ENCODE measurements around the gene PHLPP1. TPM values are rescaled to one million over a fixed set of nuclear protein-coding genes. Genes with fewer than 3 reads are reported as not detected.
A peak's percentile ranks its signal among the peaks of the same experiment; 100 is the strongest.

Gene PHLPP1
- total and polyA plus RNA-seq, 2 of the 4 experiments (the other 2 are of a cell fraction): 3.3 to 3.6 TPM

DNA sequence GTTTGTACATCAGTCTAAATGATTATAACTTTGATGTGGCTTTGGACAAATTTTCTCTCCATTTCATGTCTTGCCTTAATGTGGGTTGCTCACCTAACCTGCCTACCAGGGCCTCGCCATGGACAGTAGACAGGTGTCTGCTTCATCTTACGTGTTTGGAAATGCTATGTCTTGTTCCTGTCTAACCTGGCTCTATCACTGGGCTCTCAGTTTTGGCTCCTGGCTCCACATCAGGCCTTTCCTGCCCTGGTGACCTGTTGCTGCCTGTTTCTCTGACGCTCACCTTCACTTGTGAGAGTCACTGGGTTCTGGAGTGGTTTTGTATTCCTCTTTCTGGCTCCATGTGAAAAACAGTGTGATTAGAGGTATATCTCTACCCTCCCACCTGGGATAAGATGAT, 65.9 kb downstream of the PHLPP1 start:
- Histone ChIP-seq H3K79me1 (ENCODE audit: low read depth in 1 of 2, low read length in 2 of 2) (peaks cover 6 to 27% of the 10 kb centered on the region in 2 experiments; a peak in 3 of 4 replicates), H2BK5ac (ENCODE audit: low read depth, low read length, poor library complexity, severe bottlenecking) (no peak overlapping the region), H2AK9ac (replicated peaks; ENCODE audit: low read depth, low read length, poor library complexity) (no peak overlapping the region), H3K4me1 (ENCODE audit: control insufficient read depth, insufficient read depth, low read length) (peaks cover 8% of the 10 kb centered on the region), H3K18ac (ENCODE audit: low read depth, low read length) (peak overlapping the region; percentile 17; the same call in 1 of the 2 replicates), H3K9me1 (ENCODE audit: insufficient read depth, low read length) (peaks cover 13% of the 10 kb centered on the region), H3K4me3 (ENCODE audit: insufficient read depth, low read depth, low read length) (no peak overlapping the region), H3K4ac (ENCODE audit: low read depth, low read length) (peak overlapping the region; percentile 77), H3K56ac (ENCODE audit: extremely low read depth, insufficient read depth, low read length) (no peak overlapping the region), H3K9ac (ENCODE audit: low read depth, low read length) (no peak overlapping the region), H4K91ac (ENCODE audit: insufficient read depth, low read depth, low read length) (peak overlapping the region; percentile 57), H2AK5ac (ENCODE audit: low read depth, low read length) (peak overlapping the region; percentile 81; the same call in 1 of the 2 replicates), H4K20me1 (ENCODE audit: insufficient read depth, low read length) (peaks cover 8% of the 10 kb centered on the region; the same call in 1 of the 2 replicates), H2BK20ac (ENCODE audit: low read depth, low read length) (peak overlapping the region; percentile 80), H2BK15ac (ENCODE audit: low read depth, low read length) (peak overlapping the region; percentile 88; the same call in 2 of the 3 replicates), H3K23ac (ENCODE audit: low read depth, low read length) (no peak overlapping the region), H3K36me3 (ENCODE audit: control insufficient read depth, insufficient read depth, low read length) (no peaks in the 10 kb centered on the region), H4K8ac (ENCODE audit: low read depth in 2 of 2, low read length in 2 of 2) (peak overlapping the region; percentile 46 to 66; a peak in 2 of 4 replicates), H4K5ac (ENCODE audit: low read depth, low read length) (no peak overlapping the region), H3K27ac (ENCODE audit: insufficient read depth, low read length) (0 out of 2 replicates have a peak overlapping the region, but pooled peaks have one; percentile 7), H3K27me3 (ENCODE audit: control insufficient read depth, insufficient read depth, low read length) (no peaks in the 10 kb centered on the region), H2AFZ (replicated peaks; ENCODE audit: low read length, poor library complexity) (peak overlapping the region; percentile 6), H3K9me3 (ENCODE audit: control insufficient read depth, insufficient read depth, low read length) (no peaks in the 10 kb centered on the region), H3K4me2 (ENCODE audit: low read depth, low read length) (no peak overlapping the region), H2BK120ac (ENCODE audit: low read depth, low read length) (peak overlapping the region; percentile 6; the same call in 1 of the 2 replicates), H3K14ac (replicated peaks; ENCODE audit: low read depth, low read length) (peak overlapping the region; percentile 59; the same call in 1 of the 2 replicates)
- intact Hi-C loops (cut with micrococcal nuclease) (loop anchor here (10.0 kb wide), 1 partner anchor 256 kb away; the partner anchor contains the start of gene ZCCHC2), in situ Hi-C loops (cut with MboI; ENCODE audit: low sequenced_read_pairs) (no loop called here), dilution Hi-C loops (cut with HindIII; ENCODE audit: low sequenced_read_pairs, unreplicated experiment) (no loop called here)
- no CpG with 5 or more reads among the region's 3 CpGs for WGBS, 2 experiments (ENCODE audit: extremely low coverage in 2 of 2, insufficient read length in 1 of 2)
- BruUV-seq (replicated peaks): no TSS peak
- no peak for TF ChIP-seq POLR2A (IDR thresholded peaks at IDR 0.05; ENCODE audit: low read depth, low read length)
- TF ChIP-seq RAD21 (IDR thresholded peaks at IDR 0.05; ENCODE audit: low read length): no peak
- TF ChIP-seq NFE2L2 (IDR thresholded peaks at IDR 0.05; ENCODE audit: low read depth, low read length): no peak
- TF ChIP-seq RFX5 (IDR thresholded peaks at IDR 0.05; ENCODE audit: low read depth, low read length): no peak
- TF ChIP-seq USF2 (IDR thresholded peaks at IDR 0.05; ENCODE audit: low read depth, low read length): no peak
- no peak for TF ChIP-seq CHD1 (IDR thresholded peaks at IDR 0.05; ENCODE audit: low read depth, low read length)
- TF ChIP-seq CEBPB (IDR thresholded peaks at IDR 0.05; ENCODE audit: low read depth, low read length): no peak
- no peak for TF ChIP-seq BHLHE40 (IDR thresholded peaks at IDR 0.05; ENCODE audit: low read depth, low read length)
- no peak for TF ChIP-seq ELK1 (IDR thresholded peaks at IDR 0.05; ENCODE audit: borderline replicate concordance, low read depth, low read length)
- TF ChIP-seq SMC3 (IDR thresholded peaks at IDR 0.05; ENCODE audit: low read depth, low read length): no peak
- TF ChIP-seq MAFK (IDR thresholded peaks at IDR 0.05; ENCODE audit: low read depth, low read length): no peak
- ChIA-PET POLR2A (ENCODE audit: unreplicated experiment) (no interaction called here), CTCF (interaction anchor here (1.0 kb wide), 1 partner anchor 62 kb away, joined by 3 read pairs; no protein-coding TSS in a partner anchor)
- no peak for ATAC-seq (ENCODE audit: low read depth)
- no peak for DNase-seq

Measured in IMR-90 (cell line).